WTC11 (cell line): Measurements from ENCODE around the gene MIP. TPM values are rescaled to one million over a fixed set of nuclear protein-coding genes. Genes with fewer than 3 reads are reported as not detected.

ENCODE experiments used
- ATAC-seq: fragments of 200-7000 bp; cut with Tn5 transposase; 2 replicates; pipeline ENCODE4 v1.10.0; 2021; ENCODE audit warnings: mild to moderate bottlenecking, moderate library complexity
- CTCF ChIA-PET: fragments of 300-600 bp; sonication (Branson Sonifier 250); formaldehyde crosslinking; loops from one replicate; lab custom pipeline; 2021; ENCODE audit warnings: antibody characterized with exemption; lab: Charles Lee
- POLR2A ChIA-PET: fragments of 350-600 bp; sonication (Branson Sonifier 250); formaldehyde crosslinking; loops from one replicate; lab custom pipeline; 2021; ENCODE audit warnings: antibody characterized with exemption; lab: Charles Lee
- DNase-seq: peaks from one replicate; pipeline ENCODE4 v3.0.0; 2021; ENCODE audit warnings: low spot score
- H3K27ac Mint-ChIP-seq: 2 replicates; pipeline ENCODE4 v1.8.0; 2021; ENCODE audit warnings: mixed read lengths
- H3K27me3 Mint-ChIP-seq: 2 replicates; pipeline ENCODE4 v1.8.0; 2021; ENCODE audit warnings: low read depth, mild to moderate bottlenecking, moderate library complexity, mixed read lengths
- H3K36me3 Mint-ChIP-seq: 2 replicates; pipeline ENCODE4 v1.8.0; 2021; ENCODE audit warnings: mixed read lengths
- H3K4me1 Mint-ChIP-seq: 2 replicates; pipeline ENCODE4 v1.8.0; 2022; ENCODE audit warnings: mixed read lengths
- H3K4me3 Mint-ChIP-seq: 2 replicates; pipeline ENCODE4 v1.8.0; 2021; ENCODE audit warnings: mild to moderate bottlenecking, moderate library complexity, mixed read lengths
- H3K9me3 Mint-ChIP-seq: 2 replicates; pipeline ENCODE4 v1.8.0; 2021; ENCODE audit warnings: mixed read lengths
- E2F1 ChIP-seq: sonication (generic); formaldehyde crosslinking; IDR thresholded peaks from 2 replicates; pipeline ENCODE4 v1.8.0; 2022; ENCODE audit warnings: mild to moderate bottlenecking, missing genetic modification reagents
- E2F5 ChIP-seq: sonication (generic); formaldehyde crosslinking; IDR thresholded peaks from 2 replicates; pipeline ENCODE4 v1.8.1; 2022; ENCODE audit warnings: mild to moderate bottlenecking, moderate library complexity, missing genetic modification reagents
- ELF4 ChIP-seq: sonication (generic); formaldehyde crosslinking; IDR thresholded peaks from 2 replicates; pipeline ENCODE4 v1.8.1; 2022; ENCODE audit warnings: low read depth, mild to moderate bottlenecking, moderate library complexity, missing genetic modification reagents
- FOXJ3 ChIP-seq: sonication (generic); formaldehyde crosslinking; IDR thresholded peaks from 2 replicates; pipeline ENCODE4 v1.9.0; 2021; ENCODE audit warnings: missing genetic modification reagents, mild to moderate bottlenecking, borderline replicate concordance
- IRF2 ChIP-seq: sonication (generic); formaldehyde crosslinking; IDR thresholded peaks from 2 replicates; pipeline ENCODE4 v1.8.0; 2022; ENCODE audit warnings: low read depth, missing genetic modification reagents, borderline replicate concordance
- MYBL2 ChIP-seq: sonication (generic); formaldehyde crosslinking; IDR thresholded peaks from 2 replicates; pipeline ENCODE4 v1.8.1; 2023; ENCODE audit warnings: mild to moderate bottlenecking, moderate library complexity, missing genetic modification reagents
- NR1H2 ChIP-seq: sonication (generic); formaldehyde crosslinking; IDR thresholded peaks from 2 replicates; pipeline ENCODE4 v1.9.0; 2021; ENCODE audit warnings: mild to moderate bottlenecking, moderate library complexity, missing genetic modification reagents
- PRRX2 ChIP-seq: fragments of 250-450 bp; sonication (Bioruptor Pico); IDR thresholded peaks from 2 replicates; pipeline ENCODE4 v1.8.0; 2021; ENCODE audit warnings: mild to moderate bottlenecking
- RORB ChIP-seq: fragments of 250-450 bp; sonication (Bioruptor Pico); IDR thresholded peaks from 2 replicates; pipeline ENCODE4 v1.9.0; 2021; ENCODE audit warnings: mild to moderate bottlenecking
- TP53 ChIP-seq: sonication (generic); formaldehyde crosslinking; IDR thresholded peaks from 2 replicates; pipeline ENCODE4 v1.8.1; 2023; ENCODE audit warnings: mild to moderate bottlenecking, missing genetic modification reagents
- ZBTB21 ChIP-seq: sonication (generic); formaldehyde crosslinking; IDR thresholded peaks from 2 replicates; pipeline ENCODE4 v1.8.1; 2023; ENCODE audit warnings: mild to moderate bottlenecking, missing genetic modification reagents, borderline replicate concordance
- ZNF138 ChIP-seq: sonication (generic); formaldehyde crosslinking; conservative IDR thresholded peaks from 2 replicates; pipeline ENCODE4 v1.8.1; 2022; ENCODE audit warnings: mild to moderate bottlenecking, moderate library complexity, missing genetic modification reagents
- ZNF532 ChIP-seq: fragments of 250-450 bp; sonication (Bioruptor Pico); IDR thresholded peaks from 2 replicates; pipeline ENCODE4 v1.9.0; 2021; ENCODE audit warnings: mild to moderate bottlenecking, borderline replicate concordance
- total RNA-seq: library from RNA; stranded (reverse); gene quantifications from 3 replicates; pipeline ENCODE4 v1.2.3, GENCODE V29; 2021
- TF ChIP-seq, protein P1 (sequence below): sonication (generic); formaldehyde crosslinking; IDR thresholded peaks from 2 replicates; pipeline ENCODE4 v1.8.1; 2022; ENCODE audit warnings: low read depth, mild to moderate bottlenecking, moderate library complexity, missing genetic modification reagents, borderline replicate concordance
- TF ChIP-seq, protein P2 (sequence below): sonication (generic); formaldehyde crosslinking; IDR thresholded peaks from 2 replicates; pipeline ENCODE4 v1.8.1; 2023; ENCODE audit warnings: mild to moderate bottlenecking, missing genetic modification reagents
- TF ChIP-seq, protein P3 (sequence below): fragments of 250-450 bp; sonication (Bioruptor Pico); IDR thresholded peaks from 2 replicates; pipeline ENCODE4 v1.8.0; 2021; ENCODE audit warnings: mild to moderate bottlenecking
- TF ChIP-seq, protein P4 (sequence below): fragments of 250-450 bp; sonication (Bioruptor Pico); IDR thresholded peaks from 2 replicates; pipeline ENCODE4 v1.9.0; 2021; ENCODE audit warnings: mild to moderate bottlenecking
- TF ChIP-seq, protein P5 (sequence below): sonication (generic); formaldehyde crosslinking; IDR thresholded peaks from 2 replicates; pipeline ENCODE4 v1.8.1; 2022; ENCODE audit warnings: low read depth, missing genetic modification reagents, borderline replicate concordance

MIP gene
- total RNA-seq, 1 experiment from 2014 or later, result not detected

GRCh38 chr12:56411781-56412639, 42.4 kb downstream of the MIP start:
- DNase-seq, result no peak
- Mint-ChIP-seq H3K36me3 (peaks cover 10% of the 10 kb centered on the region), H3K27ac (no peak overlapping the region; the same call in 1 of the 2 replicates), H3K4me3 (no peak overlapping the region), H3K4me1 (no peaks in the 10 kb centered on the region), H3K27me3 (no peaks in the 10 kb centered on the region), H3K9me3 (no peaks in the 10 kb centered on the region)
- ATAC-seq, result no peak
- ChIA-PET POLR2A (interaction anchor here (0.7 to 1.0 kb wide), 2 partner anchors 13 to 96 kb away, joined by 3 to 4 read pairs; partner anchors contain the start of gene CNPY2), CTCF (interaction anchor here (0.5 to 4.5 kb wide), 6 partner anchors 26 to 225 kb away, joined by 3 to 15 read pairs (median 3); partner anchors contain the start of gene CNPY2)
- TF ChIP-seq E2F1 (CRISPR knock-in tag) (no peak), ZBTB21 (CRISPR knock-in tag) (no peak), NR1H2 (no peak), PRRX2 (CRISPR knock-in tag) (no peak), ELF4 (CRISPR knock-in tag) (no peak), E2F5 (CRISPR knock-in tag) (no peak), FOXJ3 (CRISPR knock-in tag) (no peak), IRF2 (CRISPR knock-in tag) (no peak), ZNF532 (CRISPR knock-in tag) (no peak), TP53 (CRISPR knock-in tag) (no peak), MYBL2 (no peak), RORB (CRISPR knock-in tag) (no peak), ZNF138 (CRISPR knock-in tag) (no peak)
- TF ChIP-seq, protein P1, sequence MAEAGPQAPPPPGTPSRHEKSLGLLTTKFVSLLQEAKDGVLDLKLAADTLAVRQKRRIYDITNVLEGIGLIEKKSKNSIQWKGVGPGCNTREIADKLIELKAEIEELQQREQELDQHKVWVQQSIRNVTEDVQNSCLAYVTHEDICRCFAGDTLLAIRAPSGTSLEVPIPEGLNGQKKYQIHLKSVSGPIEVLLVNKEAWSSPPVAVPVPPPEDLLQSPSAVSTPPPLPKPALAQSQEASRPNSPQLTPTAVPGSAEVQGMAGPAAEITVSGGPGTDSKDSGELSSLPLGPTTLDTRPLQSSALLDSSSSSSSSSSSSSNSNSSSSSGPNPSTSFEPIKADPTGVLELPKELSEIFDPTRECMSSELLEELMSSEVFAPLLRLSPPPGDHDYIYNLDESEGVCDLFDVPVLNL (CRISPR knock-in tag), result no peak
- TF ChIP-seq, protein P2, sequence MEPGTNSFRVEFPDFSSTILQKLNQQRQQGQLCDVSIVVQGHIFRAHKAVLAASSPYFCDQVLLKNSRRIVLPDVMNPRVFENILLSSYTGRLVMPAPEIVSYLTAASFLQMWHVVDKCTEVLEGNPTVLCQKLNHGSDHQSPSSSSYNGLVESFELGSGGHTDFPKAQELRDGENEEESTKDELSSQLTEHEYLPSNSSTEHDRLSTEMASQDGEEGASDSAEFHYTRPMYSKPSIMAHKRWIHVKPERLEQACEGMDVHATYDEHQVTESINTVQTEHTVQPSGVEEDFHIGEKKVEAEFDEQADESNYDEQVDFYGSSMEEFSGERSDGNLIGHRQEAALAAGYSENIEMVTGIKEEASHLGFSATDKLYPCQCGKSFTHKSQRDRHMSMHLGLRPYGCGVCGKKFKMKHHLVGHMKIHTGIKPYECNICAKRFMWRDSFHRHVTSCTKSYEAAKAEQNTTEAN (CRISPR knock-in tag), result no peak
- TF ChIP-seq, protein P3, sequence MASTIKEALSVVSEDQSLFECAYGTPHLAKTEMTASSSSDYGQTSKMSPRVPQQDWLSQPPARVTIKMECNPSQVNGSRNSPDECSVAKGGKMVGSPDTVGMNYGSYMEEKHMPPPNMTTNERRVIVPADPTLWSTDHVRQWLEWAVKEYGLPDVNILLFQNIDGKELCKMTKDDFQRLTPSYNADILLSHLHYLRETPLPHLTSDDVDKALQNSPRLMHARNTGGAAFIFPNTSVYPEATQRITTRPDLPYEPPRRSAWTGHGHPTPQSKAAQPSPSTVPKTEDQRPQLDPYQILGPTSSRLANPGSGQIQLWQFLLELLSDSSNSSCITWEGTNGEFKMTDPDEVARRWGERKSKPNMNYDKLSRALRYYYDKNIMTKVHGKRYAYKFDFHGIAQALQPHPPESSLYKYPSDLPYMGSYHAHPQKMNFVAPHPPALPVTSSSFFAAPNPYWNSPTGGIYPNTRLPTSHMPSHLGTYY (CRISPR knock-in tag), result no peak
- TF ChIP-seq, protein P4, sequence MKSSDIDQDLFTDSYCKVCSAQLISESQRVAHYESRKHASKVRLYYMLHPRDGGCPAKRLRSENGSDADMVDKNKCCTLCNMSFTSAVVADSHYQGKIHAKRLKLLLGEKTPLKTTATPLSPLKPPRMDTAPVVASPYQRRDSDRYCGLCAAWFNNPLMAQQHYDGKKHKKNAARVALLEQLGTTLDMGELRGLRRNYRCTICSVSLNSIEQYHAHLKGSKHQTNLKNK, result no peak
- TF ChIP-seq, protein P5, sequence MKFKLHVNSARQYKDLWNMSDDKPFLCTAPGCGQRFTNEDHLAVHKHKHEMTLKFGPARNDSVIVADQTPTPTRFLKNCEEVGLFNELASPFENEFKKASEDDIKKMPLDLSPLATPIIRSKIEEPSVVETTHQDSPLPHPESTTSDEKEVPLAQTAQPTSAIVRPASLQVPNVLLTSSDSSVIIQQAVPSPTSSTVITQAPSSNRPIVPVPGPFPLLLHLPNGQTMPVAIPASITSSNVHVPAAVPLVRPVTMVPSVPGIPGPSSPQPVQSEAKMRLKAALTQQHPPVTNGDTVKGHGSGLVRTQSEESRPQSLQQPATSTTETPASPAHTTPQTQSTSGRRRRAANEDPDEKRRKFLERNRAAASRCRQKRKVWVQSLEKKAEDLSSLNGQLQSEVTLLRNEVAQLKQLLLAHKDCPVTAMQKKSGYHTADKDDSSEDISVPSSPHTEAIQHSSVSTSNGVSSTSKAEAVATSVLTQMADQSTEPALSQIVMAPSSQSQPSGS (CRISPR knock-in tag), result no peak
